ENCODE results near the gene SLC39A11.

SLC39A11 gene

GRCh38 chr17:73122953-73123605, 30.6 kb upstream of the SLC39A11 start:
- peaks cover 6% of the 10 kb centered on the region for H3K4me1 Mint-ChIP-seq
- no peaks in the 10 kb centered on the region for H3K9me3 Mint-ChIP-seq
- ATAC-seq, result no peak
- no peaks in the 10 kb centered on the region for H3K27me3 Mint-ChIP-seq
- no peaks in the 10 kb centered on the region for H3K36me3 Mint-ChIP-seq
- no peak overlapping the region for H3K4me3 Mint-ChIP-seq
- no peak overlapping the region for H3K27ac Mint-ChIP-seq

- Mint-ChIP-seq H3K4me3 (no peak overlapping the region), H3K27me3 (no peaks in the 10 kb centered on the region)
- ATAC-seq, result no peak
Observed at GRCh38 chr17:73121506-73121905, 29.0 kb upstream of the SLC39A11 start.

GRCh38 chr17:73119631-73120030, 27.1 kb upstream of the SLC39A11 start:
- Mint-ChIP-seq H3K4me3 (no peak overlapping the region), H3K27ac (no peak overlapping the region), H3K36me3 (no peaks in the 10 kb centered on the region), H3K27me3 (no peaks in the 10 kb centered on the region), H3K9me3 (peaks cover 3% of the 10 kb centered on the region), H3K4me1 (peaks cover 6% of the 10 kb centered on the region)
- ATAC-seq, result no peak

More at GRCh38 chr17:73121506-73121905, 29.0 kb upstream of the SLC39A11 start:
- no peak overlapping the region for H3K27ac Mint-ChIP-seq
- H3K4me1 Mint-ChIP-seq, result peaks cover 6% of the 10 kb centered on the region
- no peaks in the 10 kb centered on the region for H3K36me3 Mint-ChIP-seq
- H3K9me3 Mint-ChIP-seq, result no peaks in the 10 kb centered on the region

GRCh38 chr17:73118951-73119391, 26.5 kb upstream of the SLC39A11 start:
- Mint-ChIP-seq H3K27ac (no peak overlapping the region), H3K27me3 (no peaks in the 10 kb centered on the region), H3K36me3 (no peaks in the 10 kb centered on the region), H3K4me1 (peaks cover 6% of the 10 kb centered on the region), H3K4me3 (no peak overlapping the region), H3K9me3 (peaks cover 3% of the 10 kb centered on the region)
- no peak for ATAC-seq

GRCh38 chr17:73118139-73118538, 25.7 kb upstream of the SLC39A11 start:
- Mint-ChIP-seq H3K4me3 (no peak overlapping the region), H3K9me3 (peaks cover 3% of the 10 kb centered on the region), H3K27ac (no peak overlapping the region), H3K4me1 (peaks cover 6% of the 10 kb centered on the region), H3K36me3 (no peaks in the 10 kb centered on the region), H3K27me3 (no peaks in the 10 kb centered on the region)
- no peak for ATAC-seq

GRCh38 chr17:73112246-73112645, 19.8 kb upstream of the SLC39A11 start:
- H3K27ac Mint-ChIP-seq, result no peak overlapping the region
- ATAC-seq, result no peak
- peaks cover 6% of the 10 kb centered on the region for H3K27me3 Mint-ChIP-seq
- H3K36me3 Mint-ChIP-seq, result no peaks in the 10 kb centered on the region
- H3K4me1 Mint-ChIP-seq, result no peaks in the 10 kb centered on the region
- H3K4me3 Mint-ChIP-seq, result no peak overlapping the region
- H3K9me3 Mint-ChIP-seq, result peaks cover 3% of the 10 kb centered on the region

- no peak overlapping the region for H3K4me3 Mint-ChIP-seq
- peaks cover 3% of the 10 kb centered on the region for H3K9me3 Mint-ChIP-seq
- H3K36me3 Mint-ChIP-seq, result no peaks in the 10 kb centered on the region
- H3K27me3 Mint-ChIP-seq, result peaks cover 9% of the 10 kb centered on the region
- no peak overlapping the region for H3K27ac Mint-ChIP-seq
- no peak for ATAC-seq
- no peaks in the 10 kb centered on the region for H3K4me1 Mint-ChIP-seq
Observed at GRCh38 chr17:73111386-73111785, 18.9 kb upstream of the SLC39A11 start.

GRCh38 chr17:73107191-73107590, 14.7 kb upstream of the SLC39A11 start:
- H3K36me3 Mint-ChIP-seq, result no peaks in the 10 kb centered on the region
- no peak overlapping the region for H3K27ac Mint-ChIP-seq
- peaks cover 3% of the 10 kb centered on the region for H3K9me3 Mint-ChIP-seq
- peaks cover 28% of the 10 kb centered on the region for H3K27me3 Mint-ChIP-seq
- peaks cover 4% of the 10 kb centered on the region for H3K4me1 Mint-ChIP-seq
- no peak overlapping the region for H3K4me3 Mint-ChIP-seq
- ATAC-seq, result no peak

- H3K27me3 Mint-ChIP-seq, result peaks cover 32% of the 10 kb centered on the region
- H3K27ac Mint-ChIP-seq, result no peak overlapping the region
- peaks cover 4% of the 10 kb centered on the region for H3K4me1 Mint-ChIP-seq
- ATAC-seq, result no peak
- H3K4me3 Mint-ChIP-seq, result no peak overlapping the region
- H3K9me3 Mint-ChIP-seq, result peaks cover 3% of the 10 kb centered on the region
- no peaks in the 10 kb centered on the region for H3K36me3 Mint-ChIP-seq
Observed at GRCh38 chr17:73105431-73105830, 12.9 kb upstream of the SLC39A11 start.

GRCh38 chr17:73104450-73104849, 12.0 kb upstream of the SLC39A11 start:
- Mint-ChIP-seq H3K9me3 (peaks cover 3% of the 10 kb centered on the region), H3K27ac (no peak overlapping the region), H3K4me3 (no peak overlapping the region), H3K4me1 (peaks cover 4% of the 10 kb centered on the region), H3K36me3 (no peaks in the 10 kb centered on the region), H3K27me3 (peaks cover 36% of the 10 kb centered on the region)
- no peak for ATAC-seq

GRCh38 chr17:73103641-73104335, 11.3 kb upstream of the SLC39A11 start:
- Mint-ChIP-seq H3K36me3 (no peaks in the 10 kb centered on the region), H3K9me3 (peaks cover 3% of the 10 kb centered on the region), H3K27me3 (peaks cover 36% of the 10 kb centered on the region), H3K4me1 (peaks cover 4% of the 10 kb centered on the region), H3K4me3 (no peak overlapping the region), H3K27ac (no peak overlapping the region)
- ATAC-seq, result no peak

- H3K27ac Mint-ChIP-seq, result no peak overlapping the region
- H3K36me3 Mint-ChIP-seq, result no peaks in the 10 kb centered on the region
- H3K9me3 Mint-ChIP-seq, result peaks cover 3% of the 10 kb centered on the region
- H3K4me3 Mint-ChIP-seq, result no peak overlapping the region
- H3K4me1 Mint-ChIP-seq, result peaks cover 9% of the 10 kb centered on the region
- peaks cover 36% of the 10 kb centered on the region for H3K27me3 Mint-ChIP-seq
- ATAC-seq, result no peak
Observed at GRCh38 chr17:73101031-73101430, 8.5 kb upstream of the SLC39A11 start.

- ATAC-seq, result no peak
- Mint-ChIP-seq H3K27ac (no peak overlapping the region), H3K4me1 (peaks cover 5% of the 10 kb centered on the region), H3K9me3 (peaks cover 3% of the 10 kb centered on the region), H3K27me3 (peaks cover 36% of the 10 kb centered on the region), H3K36me3 (no peaks in the 10 kb centered on the region), H3K4me3 (no peak overlapping the region)
Observed at GRCh38 chr17:73100363-73100762, 7.9 kb upstream of the SLC39A11 start.

GRCh38 chr17:73099511-73099910, 7.0 kb upstream of the SLC39A11 start:
- H3K4me1 Mint-ChIP-seq, result peaks cover 5% of the 10 kb centered on the region
- H3K27me3 Mint-ChIP-seq, result peaks cover 34% of the 10 kb centered on the region
- H3K4me3 Mint-ChIP-seq, result no peak overlapping the region
- no peak overlapping the region for H3K27ac Mint-ChIP-seq
- ATAC-seq, result no peak
- no peaks in the 10 kb centered on the region for H3K36me3 Mint-ChIP-seq
- H3K9me3 Mint-ChIP-seq, result no peaks in the 10 kb centered on the region

GRCh38 chr17:73098919-73099318, 6.4 kb upstream of the SLC39A11 start:
- H3K9me3 Mint-ChIP-seq, result no peaks in the 10 kb centered on the region
- H3K27me3 Mint-ChIP-seq, result peaks cover 30% of the 10 kb centered on the region
- no peak overlapping the region for H3K4me3 Mint-ChIP-seq
- no peak for ATAC-seq
- H3K27ac Mint-ChIP-seq, result no peak overlapping the region
- H3K36me3 Mint-ChIP-seq, result no peaks in the 10 kb centered on the region
- H3K4me1 Mint-ChIP-seq, result peaks cover 5% of the 10 kb centered on the region

Measured in stimulated activated memory B cell treated with anti-CD40 and anti-IgM and Interleukin-4, amounts not matched to agents 10 μg/mL and 1 μg/mL and 100 μg/mL, for 72 hours (primary cell).